Stimulated activated CD4-positive, alpha-beta T cell treated with anti-CD3 and anti-CD28 coated beads, TNF-alpha, amount 100 ng/mL, for 48 hours (primary cell): Measurements from ENCODE around the gene FNDC7.
"Not testable (repeated sequence)": the region's sequence is repeated elsewhere in the genome, so short reads cannot be mapped to it uniquely, and the experiment has no call there.

ENCODE experiments used
- DNase-seq, 3 donors: peaks; one replicate each; pipeline ENCODE4 v3.0.0-alpha.2; 2020; ENCODE audit warnings: low read depth in 3 of 3

FNDC7 gene

GRCh38 chr1:108734171-108734865, 21.6 kb downstream of the FNDC7 start:
- no peak for DNase-seq

DNA sequence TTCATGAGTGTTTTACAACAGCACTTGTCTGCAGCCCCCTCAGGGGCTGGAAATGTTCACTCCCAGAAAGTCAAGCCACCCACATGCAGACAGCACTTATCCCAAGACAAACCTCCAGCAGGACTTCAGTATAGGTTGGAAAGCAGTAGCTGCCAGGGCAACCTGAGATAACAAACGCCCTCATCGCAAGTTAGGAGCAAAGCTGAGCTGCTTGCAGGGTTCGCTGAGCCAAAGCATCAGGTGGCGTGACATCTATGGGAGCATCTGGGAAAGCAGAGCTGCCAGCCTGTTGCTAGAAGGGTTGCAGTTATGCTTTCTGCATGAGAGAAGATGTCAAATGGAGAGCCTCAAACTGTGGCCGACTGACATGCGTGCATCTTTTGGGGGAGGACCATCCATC, 29.5 kb downstream of the FNDC7 start:
- DNase-seq, result no peak

DNA sequence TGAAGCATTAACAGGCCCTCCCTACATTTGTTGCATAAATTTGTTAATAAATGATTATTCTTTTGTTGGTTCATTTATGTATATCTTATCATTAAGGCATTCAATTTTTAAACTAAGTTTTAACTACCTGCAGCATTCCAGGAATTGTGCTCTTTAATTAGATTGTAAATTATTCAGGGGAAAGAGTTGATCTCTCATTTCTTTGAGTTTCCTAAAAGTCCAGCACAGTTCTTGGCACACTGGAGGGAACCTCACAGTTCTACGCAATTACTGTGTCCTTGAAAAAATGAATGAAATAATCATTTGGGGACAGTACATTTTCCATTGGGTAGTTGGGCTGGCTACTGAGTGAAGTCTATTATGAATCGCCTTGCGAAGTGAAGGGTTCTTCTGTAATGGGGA, 33.3 kb downstream of the FNDC7 start:
- DNase-seq, result no peak

- peak; percentile 100 for DNase-seq
These were observed 33.9 kb downstream of the FNDC7 start, which contains the start of gene STXBP3 for GRCh38 chr1:108746382-108747170. Gene STXBP3, plus strand, starts transcription at chr1:108746674. Its CDS starts 64 bp downstream, at chr1:108746738.

DNA sequence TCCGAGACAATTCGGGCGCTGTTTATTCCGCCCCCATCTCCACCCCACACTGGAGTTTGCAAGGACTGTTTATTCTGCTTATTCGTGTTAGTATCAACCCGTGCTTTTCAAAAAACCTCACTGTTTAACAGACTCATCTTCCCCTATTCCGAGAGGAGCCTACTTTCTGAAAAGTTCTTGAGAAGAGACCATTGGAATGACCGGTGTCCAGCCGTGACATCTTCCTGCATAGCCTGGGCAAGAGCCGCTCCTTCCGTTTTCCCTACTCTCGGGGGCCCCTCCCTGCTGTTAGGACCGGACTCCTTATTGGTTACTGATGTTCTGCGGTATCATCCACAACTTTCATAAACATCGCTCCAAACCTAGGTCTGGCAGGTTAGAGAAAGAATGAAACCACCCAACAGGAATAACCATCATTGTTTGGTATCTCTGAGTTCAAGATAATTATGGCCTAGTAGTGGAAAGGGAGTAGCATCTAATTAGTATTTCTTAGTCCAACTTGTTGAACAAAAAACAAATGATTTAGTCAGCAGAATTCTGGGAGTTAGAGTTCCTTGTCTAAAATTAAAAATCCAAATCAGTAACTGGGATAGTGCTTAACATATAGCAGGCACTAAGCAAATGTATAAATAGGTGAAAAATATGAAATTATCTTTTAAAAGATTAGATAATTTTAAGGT, 34.6 kb downstream of the FNDC7 start:
- DNase-seq, result peak; percentile 17 to 26 (median 23)

GRCh38 chr1:108747898-108748297, 35.2 kb downstream of the FNDC7 start:
- no peak for DNase-seq

- no peak for DNase-seq
These were observed 36.4 kb downstream of the FNDC7 start for GRCh38 chr1:108749081-108749480.

DNA sequence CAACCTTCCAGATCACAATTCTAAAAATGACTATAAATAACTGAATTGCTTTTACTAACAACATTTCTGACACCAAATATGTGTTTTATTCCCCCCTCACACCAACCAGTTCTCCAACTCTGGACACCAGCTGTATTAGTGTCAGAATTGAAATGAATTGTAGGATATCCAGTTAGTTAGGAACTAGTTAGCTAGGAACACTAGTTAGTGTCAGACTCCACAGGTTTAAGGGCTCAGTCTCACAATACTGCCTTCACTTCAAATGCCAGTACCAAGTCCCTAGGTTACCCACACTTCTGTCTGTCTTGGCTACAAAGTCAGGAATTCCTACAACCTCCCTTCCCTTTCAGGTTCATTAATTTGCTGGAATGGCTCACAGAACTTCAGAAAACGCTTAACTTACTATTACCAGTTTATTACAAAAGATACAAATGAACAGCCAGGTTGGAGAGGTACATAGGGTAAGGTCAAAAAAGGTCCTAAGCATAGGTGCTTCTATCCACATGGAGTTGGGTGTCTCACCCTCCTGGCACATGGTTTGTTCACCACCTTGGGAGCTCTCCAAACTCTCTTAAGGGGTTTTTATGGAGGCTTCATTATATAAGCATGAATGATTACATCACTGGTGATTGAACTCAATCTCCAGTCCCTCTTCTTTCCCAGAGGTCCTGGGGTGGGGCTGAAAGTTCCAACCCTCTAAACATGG, 37.9 kb downstream of the FNDC7 start:
- DNase-seq, result no peak

DNA sequence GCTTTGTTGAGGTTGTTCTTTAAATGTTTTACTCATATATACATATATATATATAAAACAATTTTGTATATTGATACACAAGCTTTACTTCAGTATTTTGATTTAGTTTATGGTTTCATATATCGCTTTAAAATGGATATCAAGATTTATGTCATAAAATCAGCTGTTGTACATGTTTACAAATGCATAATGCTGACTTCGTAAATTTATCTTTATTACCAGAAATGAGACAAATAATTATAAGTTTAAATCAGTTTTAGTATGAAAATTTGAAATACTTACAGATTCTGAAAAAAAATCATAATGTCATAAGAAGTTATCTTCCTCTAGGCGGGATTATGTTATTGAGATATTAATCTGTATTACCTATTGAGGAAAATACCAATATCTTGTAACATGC, 40.7 kb downstream of the FNDC7 start:
- no peak for DNase-seq

DNA sequence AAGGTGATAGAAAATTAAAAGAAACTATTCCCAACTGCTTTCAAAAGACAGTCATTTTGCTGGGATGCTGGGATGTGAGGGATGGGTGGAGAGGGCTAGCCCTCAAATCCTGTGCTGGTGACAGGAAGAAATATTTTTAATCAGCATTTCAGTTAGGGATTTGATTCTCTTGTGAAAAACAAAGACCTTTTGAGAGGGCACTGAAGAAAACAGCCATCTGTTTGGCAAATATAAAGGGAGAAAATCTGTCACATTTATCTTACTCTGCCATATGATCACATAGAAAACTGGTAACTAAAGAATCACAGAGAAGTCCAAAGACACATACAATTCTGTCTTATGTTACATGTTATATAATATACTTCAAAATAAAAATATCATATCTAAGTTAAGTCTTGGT, 46.1 kb downstream of the FNDC7 start:
- no peak for DNase-seq

GRCh38 chr1:108767115-108767514, 54.4 kb downstream of the FNDC7 start:
- DNase-seq, result no peak

DNA sequence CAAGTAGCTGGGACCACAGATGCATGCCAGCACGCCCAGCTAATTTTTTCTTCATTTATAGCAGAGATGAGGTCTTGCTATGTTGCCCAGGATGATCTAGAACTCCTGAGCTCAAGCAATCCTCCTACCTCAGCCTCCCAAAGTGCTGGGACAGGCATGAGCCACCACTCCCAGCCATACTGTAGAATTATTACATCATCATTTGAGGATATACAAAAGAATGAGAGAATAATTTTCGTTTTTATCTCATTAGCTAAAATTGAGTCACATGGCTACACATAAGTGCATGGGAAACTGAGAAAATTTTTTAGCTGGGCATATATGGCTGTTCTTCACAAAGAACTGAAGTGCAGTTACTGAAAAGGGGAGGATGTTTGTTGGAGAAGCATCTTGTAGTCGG, 55.0 kb downstream of the FNDC7 start:
- no peak for DNase-seq

GRCh38 chr1:108777839-108778238, 65.1 kb downstream of the FNDC7 start:
- DNase-seq, result no peak

DNA sequence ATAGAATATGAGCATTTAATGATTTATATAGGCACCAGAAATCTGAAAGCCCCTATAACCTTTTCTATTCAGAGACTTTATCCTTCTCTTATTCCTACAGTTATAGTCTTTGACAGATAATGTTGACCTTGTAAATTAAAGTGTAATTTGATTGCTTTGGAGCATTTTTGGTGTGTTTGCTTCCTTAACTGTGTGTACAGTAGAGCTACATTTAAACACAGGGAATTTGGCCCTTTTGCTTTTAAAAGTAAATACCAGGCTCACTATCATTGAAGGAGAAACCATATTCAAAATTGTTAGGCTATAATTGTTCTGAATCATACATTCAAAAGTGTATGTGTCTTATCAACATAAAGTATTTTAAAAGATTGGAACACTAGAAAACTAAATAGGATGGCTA, 66.7 kb downstream of the FNDC7 start:
- DNase-seq, result no peak

DNA sequence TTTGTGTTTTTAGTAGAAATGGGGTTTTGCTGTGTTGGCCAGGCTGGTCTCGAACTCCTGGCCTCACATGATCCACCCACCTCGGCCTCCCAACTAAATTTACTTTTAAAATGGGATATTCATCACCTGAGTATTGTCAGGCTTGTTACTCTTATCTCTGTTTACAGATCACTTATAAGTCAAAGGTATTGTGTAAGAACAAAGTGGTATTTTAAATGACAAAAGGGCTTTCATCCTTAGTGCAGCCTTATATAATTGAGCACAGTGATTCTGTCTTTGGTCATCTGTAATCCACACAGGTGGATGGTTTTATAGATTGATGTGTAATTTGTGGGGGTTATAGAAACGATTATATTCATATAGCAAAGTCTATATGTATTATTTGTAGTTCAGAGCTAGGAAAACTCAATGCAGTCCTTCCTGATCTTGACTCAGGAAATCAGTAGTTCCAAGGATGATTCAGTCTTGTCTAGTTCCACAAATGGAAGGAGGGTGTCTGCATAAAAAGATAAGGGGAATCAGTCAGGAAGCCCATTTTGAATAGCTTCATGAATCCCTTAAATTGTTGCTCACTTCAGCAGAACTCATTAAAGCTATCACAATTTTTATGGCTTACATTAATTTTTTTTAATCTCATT, 68.3 kb downstream of the FNDC7 start:
- DNase-seq, result no peak

DNA sequence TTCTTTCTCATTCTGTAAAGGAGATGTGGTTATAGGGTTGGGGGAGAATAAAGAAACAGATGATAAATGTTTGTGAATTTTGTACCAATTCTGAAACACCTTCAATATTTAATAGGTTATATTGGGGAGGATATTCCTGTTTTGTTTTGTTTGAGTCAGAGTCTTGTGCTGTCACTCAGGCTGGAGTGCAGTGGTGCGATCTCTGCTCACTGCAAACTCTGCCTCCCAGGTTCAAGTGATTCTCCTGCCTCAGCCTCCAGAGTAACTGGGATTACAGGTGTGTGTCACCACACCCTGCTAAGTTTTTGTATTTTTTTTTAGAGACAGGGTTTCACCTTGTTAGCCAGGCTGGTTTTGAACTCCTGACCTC, 68.9 kb downstream of the FNDC7 start:
- not testable (repeated sequence) for DNase-seq

DNA sequence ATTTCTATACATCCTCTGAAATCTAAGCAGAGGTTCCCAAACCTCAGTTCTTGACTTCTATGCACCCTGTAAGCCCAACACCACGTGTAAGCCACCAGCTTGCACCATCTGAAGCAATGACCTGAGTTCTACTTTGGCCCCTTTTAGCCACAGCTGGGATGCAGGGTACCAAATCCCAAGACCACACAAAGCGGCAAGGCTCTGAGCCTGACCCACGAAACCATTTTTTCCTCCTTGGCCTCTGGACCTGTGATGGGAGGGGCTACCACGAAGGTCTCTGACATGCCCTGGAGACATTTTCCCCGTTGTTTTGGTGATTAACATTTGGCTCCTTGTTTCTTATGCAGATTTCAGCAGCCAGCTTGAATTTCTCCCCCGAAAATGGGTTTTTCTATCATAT, 72.6 kb downstream of the FNDC7 start:
- no peak for DNase-seq

GRCh38 chr1:108785880-108786279, 73.2 kb downstream of the FNDC7 start:
- DNase-seq, result no peak

GRCh38 chr1:108791790-108792189, 79.1 kb downstream of the FNDC7 start:
- no peak for DNase-seq
